ENCODE results near the gene RLF.

DNA sequence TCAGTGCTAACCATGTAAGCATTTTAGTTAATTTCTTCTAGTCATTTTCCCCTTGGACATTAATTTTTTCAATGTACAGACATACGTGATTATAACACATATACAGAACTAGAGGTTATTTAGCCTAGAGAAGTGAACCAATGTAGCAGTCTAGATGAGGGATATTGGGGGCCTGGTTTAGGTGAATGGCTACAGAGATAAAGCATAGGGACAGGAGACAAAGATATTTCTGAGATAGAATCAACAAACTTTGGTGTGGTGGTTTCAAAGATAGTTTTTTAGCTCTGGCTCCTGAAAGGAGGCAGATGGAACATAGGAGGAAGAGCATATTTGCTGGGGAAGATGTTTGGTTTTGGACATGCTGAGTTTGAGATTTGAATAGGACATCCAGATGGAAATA is 23.0 kb downstream of the RLF start:
- TF ChIP-seq, protein P1, sequence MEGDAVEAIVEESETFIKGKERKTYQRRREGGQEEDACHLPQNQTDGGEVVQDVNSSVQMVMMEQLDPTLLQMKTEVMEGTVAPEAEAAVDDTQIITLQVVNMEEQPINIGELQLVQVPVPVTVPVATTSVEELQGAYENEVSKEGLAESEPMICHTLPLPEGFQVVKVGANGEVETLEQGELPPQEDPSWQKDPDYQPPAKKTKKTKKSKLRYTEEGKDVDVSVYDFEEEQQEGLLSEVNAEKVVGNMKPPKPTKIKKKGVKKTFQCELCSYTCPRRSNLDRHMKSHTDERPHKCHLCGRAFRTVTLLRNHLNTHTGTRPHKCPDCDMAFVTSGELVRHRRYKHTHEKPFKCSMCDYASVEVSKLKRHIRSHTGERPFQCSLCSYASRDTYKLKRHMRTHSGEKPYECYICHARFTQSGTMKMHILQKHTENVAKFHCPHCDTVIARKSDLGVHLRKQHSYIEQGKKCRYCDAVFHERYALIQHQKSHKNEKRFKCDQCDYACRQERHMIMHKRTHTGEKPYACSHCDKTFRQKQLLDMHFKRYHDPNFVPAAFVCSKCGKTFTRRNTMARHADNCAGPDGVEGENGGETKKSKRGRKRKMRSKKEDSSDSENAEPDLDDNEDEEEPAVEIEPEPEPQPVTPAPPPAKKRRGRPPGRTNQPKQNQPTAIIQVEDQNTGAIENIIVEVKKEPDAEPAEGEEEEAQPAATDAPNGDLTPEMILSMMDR (conservative IDR thresholded peaks at IDR 0.05), result no peak
- TF ChIP-seq EZH2 (IDR thresholded peaks at IDR 0.05; ENCODE audit: low read depth), result no peak

Measured in PC-9 (cell line).